GM19025 (cell line): ENCODE measurements around the gene ST6GALNAC3.
"Not testable (repeated sequence)": the region's sequence is repeated elsewhere in the genome, so short reads cannot be mapped to it uniquely, and the experiment has no call there.

ENCODE experiments used
- ATAC-seq: cut with Tn5 transposase; IDR thresholded peaks from one replicate; pipeline ENCODE4 v1.9.1; 2021; ENCODE audit warnings: mild to moderate bottlenecking, low read depth, moderate library complexity; ENCODE audit not compliant: unreplicated experiment

The ST6GALNAC3 gene

GRCh38 chr1:76234061-76234460 is 159.5 kb downstream of the ST6GALNAC3 start:
- no peak for ATAC-seq

- ATAC-seq, result no peak
Observed at GRCh38 chr1:76237211-76237610, 162.7 kb downstream of the ST6GALNAC3 start.

GRCh38 chr1:76238094-76238628 is 163.6 kb downstream of the ST6GALNAC3 start:
- ATAC-seq, result no peak

- no peak for ATAC-seq
Observed at GRCh38 chr1:76239470-76239918, 164.9 kb downstream of the ST6GALNAC3 start.

- ATAC-seq, result no peak
Observed at GRCh38 chr1:76240316-76240715, 165.8 kb downstream of the ST6GALNAC3 start.

- not testable (repeated sequence) for ATAC-seq
Observed at GRCh38 chr1:76242587-76242986, 168.0 kb downstream of the ST6GALNAC3 start.

GRCh38 chr1:76247261-76247852 is 172.8 kb downstream of the ST6GALNAC3 start:
- no peak for ATAC-seq

- ATAC-seq, result no peak
Observed at GRCh38 chr1:76250271-76250670, 175.7 kb downstream of the ST6GALNAC3 start.

- no peak for ATAC-seq
Observed at GRCh38 chr1:76252431-76252830, 177.9 kb downstream of the ST6GALNAC3 start.

GRCh38 chr1:76254104-76255030 is 179.8 kb downstream of the ST6GALNAC3 start:
- no peak for ATAC-seq

GRCh38 chr1:76256289-76257223 is 182.0 kb downstream of the ST6GALNAC3 start:
- no peak for ATAC-seq

- no peak for ATAC-seq
Observed at GRCh38 chr1:76257823-76258222, 183.3 kb downstream of the ST6GALNAC3 start.

GRCh38 chr1:76259270-76259669 is 184.7 kb downstream of the ST6GALNAC3 start:
- ATAC-seq, result no peak

GRCh38 chr1:76260279-76260678 is 185.7 kb downstream of the ST6GALNAC3 start:
- no peak for ATAC-seq

- no peak for ATAC-seq
Observed at GRCh38 chr1:76262601-76263000, 188.1 kb downstream of the ST6GALNAC3 start.

GRCh38 chr1:76264642-76265041 is 190.1 kb downstream of the ST6GALNAC3 start:
- no peak for ATAC-seq

GRCh38 chr1:76266762-76267161 is 192.2 kb downstream of the ST6GALNAC3 start:
- ATAC-seq, result no peak

- no peak for ATAC-seq
Observed at GRCh38 chr1:76267631-76268030, 193.1 kb downstream of the ST6GALNAC3 start.

GRCh38 chr1:76268341-76268740 is 193.8 kb downstream of the ST6GALNAC3 start:
- no peak for ATAC-seq

- ATAC-seq, result no peak
Observed at GRCh38 chr1:76269155-76269554, 194.6 kb downstream of the ST6GALNAC3 start.
